ENCODE results near the gene IFT20. TPM values are rescaled to one million over a fixed set of nuclear protein-coding genes. Genes with fewer than 3 reads are reported as not detected.
A peak's percentile ranks its signal among the peaks of the same experiment; 100 is the strongest.

The IFT20 gene
- total and polyA plus RNA-seq, 2 donors (not counting 1 experiment from before 2014, with no cell fraction given): 51.4 to 53.7 TPM

GRCh38 chr17:28328325-28328724 is 6.9 kb downstream of the IFT20 start:
- Histone ChIP-seq H3K4me1 (ENCODE audit: control insufficient read depth, extremely low read depth, insufficient read depth, low read length) (peaks cover 3% of the 10 kb centered on the region), H4K20me1 (ENCODE audit: control insufficient read depth, extremely low read depth, insufficient read depth, low read length) (no peaks in the 10 kb centered on the region), H3K36me3 (ENCODE audit: control insufficient read depth, insufficient read depth, low read length) (peaks cover 10% of the 10 kb centered on the region), H3K79me2 (ENCODE audit: control insufficient read depth, insufficient read depth, low read length) (peaks cover 4% of the 10 kb centered on the region), H3K4me2 (ENCODE audit: extremely low read depth, insufficient read depth, low read length) (no peak overlapping the region), H3K9ac (ENCODE audit: insufficient read depth, low read length) (no peak overlapping the region), H3K4me3 (replicated peaks in 1 of 4; ENCODE audit: control extremely low read depth in 1 of 4, insufficient read depth in 1 of 4, low read depth in 3 of 4, low read length in 4 of 4) (no peak overlapping the region), H3K9me3 (ENCODE audit: control insufficient read depth, insufficient read depth, low read depth, low read length) (no peaks in the 10 kb centered on the region), H3K27me3 (ENCODE audit: control insufficient read depth, insufficient read depth, low read length) (no peaks in the 10 kb centered on the region), H2AFZ (ENCODE audit: low read length) (no peak overlapping the region), H3K27ac (ENCODE audit: insufficient read depth, low read length) (no peak overlapping the region)
- no peak for TF ChIP-seq EZH2 (IDR thresholded peaks at IDR 0.05; ENCODE audit: low read length, missing control alignments)
- TF ChIP-seq CTCF (conservative IDR thresholded peaks at IDR 0.05 in 1 of 2, IDR thresholded peaks at IDR 0.05 in 1 of 2; ENCODE audit: low read depth in 1 of 2, low read length in 2 of 2): no peak
- peak in 1 of 2 donors; percentile 44 for DNase-seq (ENCODE audit: low read depth in 2 of 2)

GRCh38 chr17:28327709-28328108 is 7.6 kb downstream of the IFT20 start:
- DNase-seq (ENCODE audit: low read depth in 2 of 2): peak in 1 of 2 donors; percentile 49
- no peaks in the 10 kb centered on the region for H3K27me3 ChIP-seq (ENCODE audit: control insufficient read depth, insufficient read depth, low read length)
- H3K9me3 ChIP-seq (ENCODE audit: control insufficient read depth, insufficient read depth, low read depth, low read length): no peaks in the 10 kb centered on the region
- TF ChIP-seq EZH2 (IDR thresholded peaks at IDR 0.05; ENCODE audit: low read length, missing control alignments): no peak
- peak in 1 of 2 donors; percentile 14 for TF ChIP-seq CTCF (conservative IDR thresholded peaks at IDR 0.05 in 1 of 2, IDR thresholded peaks at IDR 0.05 in 1 of 2; ENCODE audit: low read depth in 1 of 2, low read length in 2 of 2)
- H3K4me2 ChIP-seq (ENCODE audit: extremely low read depth, insufficient read depth, low read length): no peak overlapping the region
- H2AFZ ChIP-seq (ENCODE audit: low read length): no peak overlapping the region
- peaks cover 3% of the 10 kb centered on the region for H3K79me2 ChIP-seq (ENCODE audit: control insufficient read depth, insufficient read depth, low read length)
- H3K27ac ChIP-seq (ENCODE audit: insufficient read depth, low read length): no peak overlapping the region
- peaks cover 10% of the 10 kb centered on the region for H3K36me3 ChIP-seq (ENCODE audit: control insufficient read depth, insufficient read depth, low read length)
- H3K4me3 ChIP-seq (replicated peaks in 1 of 4; ENCODE audit: control extremely low read depth in 1 of 4, insufficient read depth in 1 of 4, low read depth in 3 of 4, low read length in 4 of 4): no peak overlapping the region
- H3K9ac ChIP-seq (ENCODE audit: insufficient read depth, low read length): no peak overlapping the region
- H3K4me1 ChIP-seq (ENCODE audit: control insufficient read depth, extremely low read depth, insufficient read depth, low read length): peaks cover 3% of the 10 kb centered on the region
- H4K20me1 ChIP-seq (ENCODE audit: control insufficient read depth, extremely low read depth, insufficient read depth, low read length): no peaks in the 10 kb centered on the region

- Histone ChIP-seq H3K4me3 (replicated peaks in 1 of 4; ENCODE audit: control extremely low read depth in 1 of 4, insufficient read depth in 1 of 4, low read depth in 3 of 4, low read length in 4 of 4) (no peak overlapping the region), H3K79me2 (ENCODE audit: control insufficient read depth, insufficient read depth, low read length) (peaks cover 3% of the 10 kb centered on the region), H3K27ac (ENCODE audit: insufficient read depth, low read length) (no peak overlapping the region), H3K36me3 (ENCODE audit: control insufficient read depth, insufficient read depth, low read length) (peaks cover 10% of the 10 kb centered on the region), H3K27me3 (ENCODE audit: control insufficient read depth, insufficient read depth, low read length) (no peaks in the 10 kb centered on the region), H3K4me2 (ENCODE audit: extremely low read depth, insufficient read depth, low read length) (no peak overlapping the region), H2AFZ (ENCODE audit: low read length) (no peak overlapping the region), H3K9ac (ENCODE audit: insufficient read depth, low read length) (no peak overlapping the region), H4K20me1 (ENCODE audit: control insufficient read depth, extremely low read depth, insufficient read depth, low read length) (no peaks in the 10 kb centered on the region), H3K4me1 (ENCODE audit: control insufficient read depth, extremely low read depth, insufficient read depth, low read length) (peaks cover 3% of the 10 kb centered on the region), H3K9me3 (ENCODE audit: control insufficient read depth, insufficient read depth, low read depth, low read length) (no peaks in the 10 kb centered on the region)
- DNase-seq (ENCODE audit: low read depth in 2 of 2): no peak
- TF ChIP-seq CTCF (conservative IDR thresholded peaks at IDR 0.05 in 1 of 2, IDR thresholded peaks at IDR 0.05 in 1 of 2; ENCODE audit: low read depth in 1 of 2, low read length in 2 of 2) (no peak), EZH2 (IDR thresholded peaks at IDR 0.05; ENCODE audit: low read length, missing control alignments) (no peak)
Observed at GRCh38 chr17:28327031-28327607, 8.2 kb downstream of the IFT20 start.

Measured in fibroblast of lung (primary cell).